Esophagus muscularis mucosa (tissue), 4 donors: Measurements from ENCODE around the gene PRELID2. TPM values are rescaled to one million over a fixed set of nuclear protein-coding genes. Genes with fewer than 3 reads are reported as not detected.

Source experiments
- DNase-seq: peaks from one replicate; pipeline ENCODE4 v3.0.0-alpha.2; 2017; ENCODE audit errors: extremely low spot score
- H3K27ac ChIP-seq, 4 donors: fragments of 200-600 bp; sonication (generic); replicated peaks in 1 of 4; 1 replicate in 3 of 4; 2 replicates in 1 of 4; pipeline ENCODE4 v1.5.1; 2016 to 2019; ENCODE audit warnings: mild to moderate bottlenecking in 1 of 4
- H3K27me3 ChIP-seq, 4 donors: fragments of 200-600 bp; sonication (generic); one replicate each; pipeline versions ENCODE4 v1.5.1 to v1.6.0; 2016 to 2019
- H3K36me3 ChIP-seq, 4 donors: fragments of 200-600 bp; sonication (generic); one replicate each; pipeline ENCODE4 v1.5.1; 2016 to 2019
- H3K4me1 ChIP-seq, 4 donors: fragments of 200-600 bp; sonication (generic); one replicate each; pipeline ENCODE4 v1.5.1; 2016 to 2019
- H3K4me3 ChIP-seq, 4 donors: fragments of 200-600 bp; sonication (generic); 1 replicate in 2 of 4; 2 replicates in 2 of 4; pipeline ENCODE4 v1.5.1; 2016 to 2019; ENCODE audit warnings: mild to moderate bottlenecking in 4 of 4, moderate library complexity in 1 of 4
- H3K9me3 ChIP-seq, 4 donors: fragments of 200-600 bp; sonication (generic); 1 replicate in 3 of 4; 2 replicates in 1 of 4; pipeline ENCODE4 v1.5.1; 2016 to 2019
- EP300 ChIP-seq: sonication (generic); formaldehyde crosslinking; IDR thresholded peaks from one replicate; pipeline ENCODE4 v1.6.1; 2017; ENCODE audit warnings: antibody characterized with exemption
- POLR2A ChIP-seq: fragments of 450-650 bp; IDR thresholded peaks from one replicate; pipeline ENCODE4 v1.6.1; 2017; ENCODE audit warnings: antibody characterized with exemption, moderate library complexity, mild to moderate bottlenecking, low read depth
- POLR2AphosphoS5 ChIP-seq, 2 donors: sonication (generic); formaldehyde crosslinking; IDR thresholded peaks; one replicate each; pipeline ENCODE4 v1.6.1; 2017; ENCODE audit warnings: antibody characterized with exemption in 2 of 2
- WGBS: methylation state at CpG from one replicate; pipeline ENCODE4 v1.1.5; 2018; 5-methylcytosine and 5-hydroxymethylcytosine counted together
- intact Hi-C: fragments of 100-400 bp; cut with DNase I; formaldehyde crosslinking; loops from one replicate; pipeline ENCODE4 v1.15.1; 2023
- total RNA-seq, 4 donors: library from RNA; depleted of rRNA; stranded (reverse); fragments of >200 nt; gene quantifications; one replicate each; pipeline versions ENCODE4 v1.1.0 to v1.2.1, GENCODE V29; 2016
- TF ChIP-seq, protein P1 (sequence below), 3 experiments: fragments of 200-600 bp in 2 of 3; fragments of 450-650 bp in 1 of 3; sonication (generic) in 2 of 3; IDR thresholded peaks; one replicate each; pipeline ENCODE4 v1.5.1; 2017 to 2019; ENCODE audit warnings: antibody characterized with exemption in 3 of 3, mild to moderate bottlenecking in 2 of 3, moderate library complexity in 1 of 3

The PRELID2 gene
- total RNA-seq, 4 donors from 2014 or later, result 12.8 to 19.7 (median 15.3) TPM

GRCh38 chr5:145777445-145778063 lies 57.6 kb downstream of the PRELID2 start:
- intact Hi-C loops, result no loop called here
- WGBS, result 96% methylated on average over 7 of the region's 11 CpGs
- Histone ChIP-seq H3K27ac (no peak overlapping the region), H3K4me1 (peaks cover 0 to 7% (median 6%) of the 10 kb centered on the region in 4 donors), H3K9me3 (no peaks in the 10 kb centered on the region), H3K4me3 (no peak overlapping the region), H3K36me3 (peaks cover 0 to 4% (median 0%) of the 10 kb centered on the region in 4 donors), H3K27me3 (no peaks in the 10 kb centered on the region)
- no peak for DNase-seq
- TF ChIP-seq POLR2A, result no peak
- TF ChIP-seq, protein P1, sequence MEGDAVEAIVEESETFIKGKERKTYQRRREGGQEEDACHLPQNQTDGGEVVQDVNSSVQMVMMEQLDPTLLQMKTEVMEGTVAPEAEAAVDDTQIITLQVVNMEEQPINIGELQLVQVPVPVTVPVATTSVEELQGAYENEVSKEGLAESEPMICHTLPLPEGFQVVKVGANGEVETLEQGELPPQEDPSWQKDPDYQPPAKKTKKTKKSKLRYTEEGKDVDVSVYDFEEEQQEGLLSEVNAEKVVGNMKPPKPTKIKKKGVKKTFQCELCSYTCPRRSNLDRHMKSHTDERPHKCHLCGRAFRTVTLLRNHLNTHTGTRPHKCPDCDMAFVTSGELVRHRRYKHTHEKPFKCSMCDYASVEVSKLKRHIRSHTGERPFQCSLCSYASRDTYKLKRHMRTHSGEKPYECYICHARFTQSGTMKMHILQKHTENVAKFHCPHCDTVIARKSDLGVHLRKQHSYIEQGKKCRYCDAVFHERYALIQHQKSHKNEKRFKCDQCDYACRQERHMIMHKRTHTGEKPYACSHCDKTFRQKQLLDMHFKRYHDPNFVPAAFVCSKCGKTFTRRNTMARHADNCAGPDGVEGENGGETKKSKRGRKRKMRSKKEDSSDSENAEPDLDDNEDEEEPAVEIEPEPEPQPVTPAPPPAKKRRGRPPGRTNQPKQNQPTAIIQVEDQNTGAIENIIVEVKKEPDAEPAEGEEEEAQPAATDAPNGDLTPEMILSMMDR (IDR thresholded peaks at IDR 0.05), result no peak
- no peak for TF ChIP-seq EP300
- no peak for TF ChIP-seq POLR2AphosphoS5 (IDR thresholded peaks at IDR 0.05)

- Histone ChIP-seq H3K36me3 (peaks cover 0 to 4% (median 0%) of the 10 kb centered on the region in 4 donors), H3K4me1 (peaks cover 0 to 7% (median 6%) of the 10 kb centered on the region in 4 donors), H3K9me3 (no peaks in the 10 kb centered on the region), H3K4me3 (no peak overlapping the region), H3K27ac (no peak overlapping the region), H3K27me3 (no peaks in the 10 kb centered on the region)
- intact Hi-C loops, result no loop called here
- WGBS, result 79% methylated on average over 2 of the region's 2 CpGs
- DNase-seq, result no peak
- TF ChIP-seq EP300 (no peak), POLR2AphosphoS5 (IDR thresholded peaks at IDR 0.05) (no peak), POLR2A (no peak)
These were observed 58.3 kb downstream of the PRELID2 start for GRCh38 chr5:145776886-145777285.

DNA sequence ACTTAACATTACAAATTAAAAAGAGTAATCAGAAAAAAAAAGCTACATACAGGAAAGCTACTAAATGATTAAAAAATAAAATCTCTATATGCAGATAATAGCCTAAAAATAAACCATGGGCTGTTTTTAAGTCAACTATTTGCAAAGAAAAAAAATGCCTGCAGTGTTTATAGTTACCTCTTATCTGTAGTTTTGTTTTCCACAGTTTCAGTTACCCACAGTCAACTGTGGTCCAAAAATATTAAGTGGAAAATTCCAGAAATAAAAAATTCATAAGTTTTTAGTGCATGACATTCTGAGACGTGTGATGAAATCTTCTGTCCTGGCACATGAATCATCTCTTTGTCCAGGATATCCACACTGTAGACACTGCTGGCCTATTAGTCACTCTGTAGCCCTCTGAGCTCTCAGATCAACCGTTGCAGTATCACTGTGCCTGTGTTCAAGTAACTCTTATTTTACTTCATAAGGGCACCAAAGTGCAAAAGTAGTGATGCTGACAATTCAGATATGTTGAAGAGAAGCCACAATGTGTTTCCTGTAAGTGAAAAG lies 59.2 kb downstream of the PRELID2 start:
- H3K27ac ChIP-seq, result peak overlapping the region; percentile 15 to 50 (median 32)
- no peaks in the 10 kb centered on the region for H3K27me3 ChIP-seq
- no peak for TF ChIP-seq POLR2AphosphoS5 (IDR thresholded peaks at IDR 0.05)
- no peak for TF ChIP-seq EP300
- TF ChIP-seq, protein P1 (IDR thresholded peaks at IDR 0.05), result no peak
- no peak for TF ChIP-seq POLR2A
- WGBS, result 47% methylated on average over 2 of the region's 2 CpGs
- intact Hi-C loops, result no loop called here
- no peak for DNase-seq
- H3K4me1 ChIP-seq, result peaks cover 0 to 7% (median 6%) of the 10 kb centered on the region in 4 donors
- peaks cover 0 to 4% (median 0%) of the 10 kb centered on the region in 4 donors for H3K36me3 ChIP-seq
- no peaks in the 10 kb centered on the region for H3K9me3 ChIP-seq
- no peak overlapping the region for H3K4me3 ChIP-seq

GRCh38 chr5:145775411-145775810 lies 59.7 kb downstream of the PRELID2 start:
- TF ChIP-seq EP300 (no peak), POLR2AphosphoS5 (IDR thresholded peaks at IDR 0.05) (no peak), POLR2A (no peak)
- TF ChIP-seq, protein P1 (IDR thresholded peaks at IDR 0.05), result no peak
- H3K4me1 ChIP-seq, result peaks cover 0 to 7% (median 6%) of the 10 kb centered on the region in 4 donors
- no peaks in the 10 kb centered on the region for H3K9me3 ChIP-seq
- DNase-seq, result no peak
- 96% methylated on average over 1 of the region's 1 CpG for WGBS
- H3K4me3 ChIP-seq, result no peak overlapping the region
- intact Hi-C loops, result no loop called here
- peak overlapping the region; percentile 15 to 50 (median 32) for H3K27ac ChIP-seq
- peaks cover 0 to 4% (median 0%) of the 10 kb centered on the region in 4 donors for H3K36me3 ChIP-seq
- H3K27me3 ChIP-seq, result no peaks in the 10 kb centered on the region

GRCh38 chr5:145774442-145774841 lies 60.7 kb downstream of the PRELID2 start:
- Histone ChIP-seq H3K9me3 (no peaks in the 10 kb centered on the region), H3K4me1 (peaks cover 0 to 7% (median 6%) of the 10 kb centered on the region in 4 donors), H3K36me3 (peaks cover 0 to 4% (median 0%) of the 10 kb centered on the region in 4 donors), H3K27me3 (no peaks in the 10 kb centered on the region), H3K4me3 (no peak overlapping the region), H3K27ac (no peak overlapping the region)
- intact Hi-C loops, result no loop called here
- WGBS, result 92% methylated on average over 1 of the region's 1 CpG
- TF ChIP-seq POLR2A (no peak), EP300 (no peak), POLR2AphosphoS5 (IDR thresholded peaks at IDR 0.05) (no peak)
- TF ChIP-seq, protein P1 (IDR thresholded peaks at IDR 0.05), result no peak
- DNase-seq, result no peak
